NCI-H128 (cell line): Measurements from ENCODE around the gene SLC28A1.

ENCODE experiments used
- DNase-seq: peaks from one replicate; lab custom pipeline; 2025; ENCODE audit not compliant: unreplicated experiment; lab: John Stamatoyannopoulos, UW

Gene SLC28A1

GRCh38 chr15:84881520-84881830 lies 3.0 kb upstream of the SLC28A1 start:
- DNase-seq: no peak

GRCh38 chr15:84883466-84883865 lies 996 bp upstream of the SLC28A1 start:
- DNase-seq: no peak

GRCh38 chr15:84885801-84886200 lies 1.3 kb downstream of the SLC28A1 start:
- DNase-seq: no peak

GRCh38 chr15:84886211-84886983 lies 1.9 kb downstream of the SLC28A1 start:
- DNase-seq: no peak

GRCh38 chr15:84886984-84887299 lies 2.5 kb downstream of the SLC28A1 start:
- no peak for DNase-seq

GRCh38 chr15:84887938-84888337 lies 3.5 kb downstream of the SLC28A1 start:
- DNase-seq: no peak

GRCh38 chr15:84888639-84889038 lies 4.2 kb downstream of the SLC28A1 start:
- DNase-seq: no peak

- DNase-seq: no peak
Measured at GRCh38 chr15:84889313-84889990, 5.0 kb downstream of the SLC28A1 start.

- DNase-seq: no peak
Measured at GRCh38 chr15:84889991-84890669, 5.7 kb downstream of the SLC28A1 start.

GRCh38 chr15:84890670-84891162 lies 6.3 kb downstream of the SLC28A1 start:
- no peak for DNase-seq

GRCh38 chr15:84891339-84891738 lies 6.9 kb downstream of the SLC28A1 start:
- DNase-seq: no peak

GRCh38 chr15:84892786-84893307 lies 8.4 kb downstream of the SLC28A1 start:
- no peak for DNase-seq

- no peak for DNase-seq
Measured at GRCh38 chr15:84893607-84894006, 9.1 kb downstream of the SLC28A1 start.

- DNase-seq: no peak
Measured at GRCh38 chr15:84894736-84895425, 10.4 kb downstream of the SLC28A1 start.

- no peak for DNase-seq
Measured at GRCh38 chr15:84898761-84899160, 14.3 kb downstream of the SLC28A1 start.

- DNase-seq: no peak
Measured at GRCh38 chr15:84899750-84900149, 15.3 kb downstream of the SLC28A1 start.

- no peak for DNase-seq
Measured at GRCh38 chr15:84901540-84901939, 17.1 kb downstream of the SLC28A1 start.

- no peak for DNase-seq
Measured at GRCh38 chr15:84903751-84904150, 19.3 kb downstream of the SLC28A1 start.

GRCh38 chr15:84904419-84904818 lies 20.0 kb downstream of the SLC28A1 start:
- no peak for DNase-seq

GRCh38 chr15:84905016-84905916 lies 20.8 kb downstream of the SLC28A1 start:
- DNase-seq: no peak
